ENCODE data around the gene CDH20.

The CDH20 gene

DNA sequence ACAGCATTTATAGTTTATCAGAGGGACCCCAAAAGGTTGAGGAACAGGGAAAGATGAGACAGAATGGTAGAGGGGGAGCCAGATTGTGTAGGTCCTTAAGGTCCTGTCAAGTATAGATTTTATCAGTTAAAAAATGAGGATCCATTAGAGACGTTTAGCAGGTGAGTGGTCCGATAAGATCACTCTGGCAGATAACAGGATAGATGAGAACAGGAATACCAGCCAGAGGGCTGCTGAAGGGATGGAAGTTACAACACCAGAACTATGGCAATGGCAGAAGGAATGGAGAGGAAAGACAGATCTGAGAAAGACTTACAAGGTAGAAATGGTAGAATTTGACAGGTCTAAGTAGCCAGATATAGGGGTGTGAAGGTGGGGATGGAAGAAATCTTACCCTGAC is 141.7 kb downstream of the CDH20 start:
- no peaks in the 10 kb centered on the region for H3K4me1 ChIP-seq (ENCODE audit: control insufficient read depth, insufficient read depth, low read length)
- ChIA-PET CTCF (no interaction called here), POLR2A (no interaction called here)
- no peak overlapping the region for H3K4me3 ChIP-seq (ENCODE audit: low read depth, low read length)
- H3K27ac ChIP-seq (ENCODE audit: extremely low read depth, low read depth, low read length), result no peak overlapping the region
- no peaks in the 10 kb centered on the region for H3K36me3 ChIP-seq (ENCODE audit: control insufficient read depth in 2 of 2, insufficient read depth in 1 of 2, low read length in 2 of 2)
- TF ChIP-seq, protein P1, sequence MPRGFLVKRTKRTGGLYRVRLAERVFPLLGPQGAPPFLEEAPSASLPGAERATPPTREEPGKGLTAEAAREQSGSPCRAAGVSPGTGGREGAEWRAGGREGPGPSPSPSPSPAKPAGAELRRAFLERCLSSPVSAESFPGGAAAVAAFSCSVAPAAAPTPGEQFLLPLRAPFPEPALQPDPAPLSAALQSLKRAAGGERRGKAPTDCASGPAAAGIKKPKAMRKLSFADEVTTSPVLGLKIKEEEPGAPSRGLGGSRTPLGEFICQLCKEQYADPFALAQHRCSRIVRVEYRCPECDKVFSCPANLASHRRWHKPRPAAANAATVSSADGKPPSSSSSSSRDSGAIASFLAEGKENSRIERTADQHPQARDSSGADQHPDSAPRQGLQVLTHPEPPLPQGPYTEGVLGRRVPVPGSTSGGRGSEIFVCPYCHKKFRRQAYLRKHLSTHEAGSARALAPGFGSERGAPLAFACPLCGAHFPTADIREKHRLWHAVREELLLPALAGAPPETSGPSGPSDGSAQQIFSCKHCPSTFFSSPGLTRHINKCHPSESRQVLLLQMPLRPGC (tag by site-specific recombination; IDR thresholded peaks at IDR 0.05), result no peak
- TF ChIP-seq GFI1B (tag by site-specific recombination; IDR thresholded peaks at IDR 0.05), result no peak
- no peak for TF ChIP-seq PRDM6 (tag by site-specific recombination; IDR thresholded peaks at IDR 0.05)
- no peak for TF ChIP-seq ZNF121 (tag by site-specific recombination; IDR thresholded peaks at IDR 0.05)
- TF ChIP-seq ZNF274 (IDR thresholded peaks at IDR 0.05; ENCODE audit: low read length), result no peak
- no peak for TF ChIP-seq ZNF274 (tag by site-specific recombination; IDR thresholded peaks at IDR 0.05; ENCODE audit: borderline replicate concordance)
- no peak for TF ChIP-seq ZNF555 (tag by site-specific recombination; conservative IDR thresholded peaks at IDR 0.05)
- no peak for TF ChIP-seq ZSCAN16 (tag by site-specific recombination; IDR thresholded peaks at IDR 0.05)
- TF ChIP-seq ZNF530 (tag by site-specific recombination; IDR thresholded peaks at IDR 0.05; ENCODE audit: low read depth), result no peak
- no peak for TF ChIP-seq ZNF791 (tag by site-specific recombination; IDR thresholded peaks at IDR 0.05)
- no peak for TF ChIP-seq ZNF623 (tag by site-specific recombination; IDR thresholded peaks at IDR 0.05)
- TF ChIP-seq REPIN1 (tag by site-specific recombination; IDR thresholded peaks at IDR 0.05; ENCODE audit: low read depth), result no peak
- H3K9me3 ChIP-seq (ENCODE audit: control insufficient read depth, insufficient read depth, low read depth, low read length), result no peaks in the 10 kb centered on the region

GRCh38 chr18:61475931-61476330 is 142.7 kb downstream of the CDH20 start:
- no peaks in the 10 kb centered on the region for H3K4me1 ChIP-seq (ENCODE audit: control insufficient read depth, insufficient read depth, low read length)
- no peaks in the 10 kb centered on the region for H3K9me3 ChIP-seq (ENCODE audit: control insufficient read depth, insufficient read depth, low read depth, low read length)
- POLR2A ChIA-PET, result no interaction called here
- H3K36me3 ChIP-seq (ENCODE audit: control insufficient read depth in 2 of 2, insufficient read depth in 1 of 2, low read length in 2 of 2), result no peaks in the 10 kb centered on the region
- H3K27ac ChIP-seq (ENCODE audit: extremely low read depth, low read depth, low read length), result no peak overlapping the region
- CTCF ChIA-PET, result no interaction called here
- no peak overlapping the region for H3K4me3 ChIP-seq (ENCODE audit: low read depth, low read length)
- TF ChIP-seq, protein P2, sequence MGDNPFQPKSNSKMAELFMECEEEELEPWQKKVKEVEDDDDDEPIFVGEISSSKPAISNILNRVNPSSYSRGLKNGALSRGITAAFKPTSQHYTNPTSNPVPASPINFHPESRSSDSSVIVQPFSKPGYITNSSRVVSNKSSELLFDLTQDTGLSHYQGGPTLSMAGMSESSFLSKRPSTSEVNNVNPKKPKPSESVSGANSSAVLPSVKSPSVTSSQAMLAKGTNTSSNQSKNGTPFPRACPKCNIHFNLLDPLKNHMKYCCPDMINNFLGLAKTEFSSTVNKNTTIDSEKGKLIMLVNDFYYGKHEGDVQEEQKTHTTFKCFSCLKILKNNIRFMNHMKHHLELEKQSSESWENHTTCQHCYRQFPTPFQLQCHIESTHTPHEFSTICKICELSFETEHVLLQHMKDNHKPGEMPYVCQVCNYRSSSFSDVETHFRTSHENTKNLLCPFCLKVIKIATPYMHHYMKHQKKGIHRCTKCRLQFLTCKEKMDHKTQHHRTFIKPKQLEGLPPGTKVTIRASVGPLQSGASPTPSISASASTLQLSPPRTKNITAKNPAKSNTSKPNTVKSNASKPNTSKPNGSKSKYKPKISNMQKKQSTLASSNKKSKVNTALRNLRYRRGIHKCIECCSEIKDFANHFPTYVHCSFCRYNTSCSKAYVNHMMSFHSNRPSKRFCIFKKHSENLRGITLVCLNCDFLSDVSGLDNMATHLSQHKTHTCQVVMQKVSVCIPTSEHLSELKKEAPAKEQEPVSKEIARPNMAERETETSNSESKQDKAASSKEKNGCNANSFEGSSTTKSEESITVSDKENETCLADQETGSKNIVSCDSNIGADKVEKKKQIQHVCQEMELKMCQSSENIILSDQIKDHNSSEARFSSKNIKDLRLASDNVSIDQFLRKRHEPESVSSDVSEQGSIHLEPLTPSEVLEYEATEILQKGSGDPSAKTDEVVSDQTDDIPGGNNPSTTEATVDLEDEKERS (tag by site-specific recombination; IDR thresholded peaks at IDR 0.05), result no peak
- TF ChIP-seq ZNF544 (tag by site-specific recombination; IDR thresholded peaks at IDR 0.05) (no peak), ZNF280C (tag by site-specific recombination; IDR thresholded peaks at IDR 0.05) (no peak), HOXC10 (CRISPR knock-in tag; IDR thresholded peaks at IDR 0.05) (no peak), TSHZ1 (tag by site-specific recombination; IDR thresholded peaks at IDR 0.05; ENCODE audit: borderline replicate concordance) (no peak), ZFHX2 (tag by site-specific recombination; conservative IDR thresholded peaks at IDR 0.05) (no peak), ZNF16 (tag by site-specific recombination; IDR thresholded peaks at IDR 0.05; ENCODE audit: low read depth) (no peak), ZNF621 (tag by site-specific recombination; IDR thresholded peaks at IDR 0.05) (no peak), FEZF1 (tag by site-specific recombination; IDR thresholded peaks at IDR 0.05) (no peak), ZNF175 (tag by site-specific recombination; IDR thresholded peaks at IDR 0.05) (no peak), REPIN1 (tag by site-specific recombination; IDR thresholded peaks at IDR 0.05; ENCODE audit: low read depth) (no peak)
- TF ChIP-seq, protein P3, sequence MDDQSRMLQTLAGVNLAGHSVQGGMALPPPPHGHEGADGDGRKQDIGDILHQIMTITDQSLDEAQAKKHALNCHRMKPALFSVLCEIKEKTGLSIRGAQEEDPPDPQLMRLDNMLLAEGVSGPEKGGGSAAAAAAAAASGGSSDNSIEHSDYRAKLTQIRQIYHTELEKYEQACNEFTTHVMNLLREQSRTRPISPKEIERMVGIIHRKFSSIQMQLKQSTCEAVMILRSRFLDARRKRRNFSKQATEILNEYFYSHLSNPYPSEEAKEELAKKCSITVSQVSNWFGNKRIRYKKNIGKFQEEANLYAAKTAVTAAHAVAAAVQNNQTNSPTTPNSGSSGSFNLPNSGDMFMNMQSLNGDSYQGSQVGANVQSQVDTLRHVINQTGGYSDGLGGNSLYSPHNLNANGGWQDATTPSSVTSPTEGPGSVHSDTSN (CRISPR knock-in tag; IDR thresholded peaks at IDR 0.05), result no peak
